ENCODE data around the gene RGMA.

RGMA gene

DNA sequence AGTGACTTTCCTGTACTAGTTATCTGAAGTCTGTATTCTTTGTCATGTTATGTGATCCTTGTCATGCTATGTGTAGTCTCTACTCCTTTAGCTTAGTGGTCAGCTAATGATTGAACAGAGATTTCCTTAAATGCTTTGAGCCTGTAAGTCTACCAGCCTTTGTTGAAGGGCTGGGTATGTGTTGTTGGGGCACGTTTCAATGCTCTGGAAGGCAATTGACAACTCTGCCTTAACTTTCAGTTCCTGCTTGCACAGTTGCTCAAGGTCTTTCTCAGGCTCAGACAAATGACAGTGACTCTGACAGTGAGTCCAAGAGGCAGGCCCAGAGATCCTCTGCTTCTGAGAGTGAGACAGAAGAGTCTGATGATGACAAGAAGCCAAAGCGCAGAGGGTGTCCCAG lies 99.5 kb downstream of the RGMA start:
- Histone ChIP-seq H3K4me3 (IDR thresholded peaks at IDR 0.05; ENCODE audit: insufficient read depth, low read depth, low read length) (no peak overlapping the region), H3K4me1 (ENCODE audit: low read depth, poor library complexity, severe bottlenecking) (no peaks in the 10 kb centered on the region), H3K9ac (no peak overlapping the region), H3K79me2 (ENCODE audit: insufficient read depth, low read depth) (0 out of 2 replicates have a peak, but pooled peaks cover 3% of the 10 kb centered on the region), H2AFZ (ENCODE audit: low read depth) (no peak overlapping the region), H3K27ac (no peak overlapping the region), H4K20me1 (ENCODE audit: insufficient read depth) (no peaks in the 10 kb centered on the region), H3K4me2 (no peak overlapping the region), H3K36me3 (ENCODE audit: insufficient read depth) (peaks cover 26% of the 10 kb centered on the region; the same call in 1 of the 2 replicates), H3K27me3 (ENCODE audit: insufficient read depth, low read depth) (no peaks in the 10 kb centered on the region)
- TF ChIP-seq, protein P1, sequence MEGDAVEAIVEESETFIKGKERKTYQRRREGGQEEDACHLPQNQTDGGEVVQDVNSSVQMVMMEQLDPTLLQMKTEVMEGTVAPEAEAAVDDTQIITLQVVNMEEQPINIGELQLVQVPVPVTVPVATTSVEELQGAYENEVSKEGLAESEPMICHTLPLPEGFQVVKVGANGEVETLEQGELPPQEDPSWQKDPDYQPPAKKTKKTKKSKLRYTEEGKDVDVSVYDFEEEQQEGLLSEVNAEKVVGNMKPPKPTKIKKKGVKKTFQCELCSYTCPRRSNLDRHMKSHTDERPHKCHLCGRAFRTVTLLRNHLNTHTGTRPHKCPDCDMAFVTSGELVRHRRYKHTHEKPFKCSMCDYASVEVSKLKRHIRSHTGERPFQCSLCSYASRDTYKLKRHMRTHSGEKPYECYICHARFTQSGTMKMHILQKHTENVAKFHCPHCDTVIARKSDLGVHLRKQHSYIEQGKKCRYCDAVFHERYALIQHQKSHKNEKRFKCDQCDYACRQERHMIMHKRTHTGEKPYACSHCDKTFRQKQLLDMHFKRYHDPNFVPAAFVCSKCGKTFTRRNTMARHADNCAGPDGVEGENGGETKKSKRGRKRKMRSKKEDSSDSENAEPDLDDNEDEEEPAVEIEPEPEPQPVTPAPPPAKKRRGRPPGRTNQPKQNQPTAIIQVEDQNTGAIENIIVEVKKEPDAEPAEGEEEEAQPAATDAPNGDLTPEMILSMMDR (conservative IDR thresholded peaks at IDR 0.05; ENCODE audit: low read depth, low read length), result no peak
